BE2C (cell line): ENCODE data around the gene NDST1.
"Not testable (repeated sequence)": the region's sequence is repeated elsewhere in the genome, so short reads cannot be mapped to it uniquely, and the experiment has no call there.

ENCODE experiments used
- DNase-seq: peaks from one replicate; pipeline ENCODE4 v3.0.0-alpha.2; 2020
- H3K27me3 ChIP-seq: fragments of 250-450 bp; sonication (Bioruptor Pico); 2 replicates; pipeline ENCODE4 v1.5.1; 2020; ENCODE audit warnings: mild to moderate bottlenecking
- H3K36me3 ChIP-seq: fragments of 250-450 bp; sonication (Bioruptor Pico); 2 replicates; pipeline ENCODE4 v1.5.1; 2020; ENCODE audit warnings: mild to moderate bottlenecking
- H3K4me1 ChIP-seq: fragments of 250-450 bp; sonication (Bioruptor Pico); 2 replicates; pipeline ENCODE4 v1.5.1; 2020
- H3K4me3 ChIP-seq: 2 replicates; pipeline ENCODE4 v1.5.1; 2011; ENCODE audit warnings: low read depth, low read length
- H3K9me3 ChIP-seq: fragments of 250-450 bp; sonication (Bioruptor Pico); 2 replicates; pipeline ENCODE4 v1.5.1; 2020
- CTCF ChIP-seq: IDR thresholded peaks from 2 replicates; pipeline ENCODE4 v1.5.1; 2012; ENCODE audit warnings: mild to moderate bottlenecking, low read depth, low read length

Gene NDST1

GRCh38 chr5:150465927-150466326 is 42.0 kb upstream of the NDST1 start:
- Histone ChIP-seq H3K36me3 (no peaks in the 10 kb centered on the region), H3K4me1 (no peaks in the 10 kb centered on the region), H3K4me3 (no peak overlapping the region), H3K9me3 (no peaks in the 10 kb centered on the region), H3K27me3 (no peaks in the 10 kb centered on the region)
- TF ChIP-seq CTCF, result no peak
- no peak for DNase-seq

DNA sequence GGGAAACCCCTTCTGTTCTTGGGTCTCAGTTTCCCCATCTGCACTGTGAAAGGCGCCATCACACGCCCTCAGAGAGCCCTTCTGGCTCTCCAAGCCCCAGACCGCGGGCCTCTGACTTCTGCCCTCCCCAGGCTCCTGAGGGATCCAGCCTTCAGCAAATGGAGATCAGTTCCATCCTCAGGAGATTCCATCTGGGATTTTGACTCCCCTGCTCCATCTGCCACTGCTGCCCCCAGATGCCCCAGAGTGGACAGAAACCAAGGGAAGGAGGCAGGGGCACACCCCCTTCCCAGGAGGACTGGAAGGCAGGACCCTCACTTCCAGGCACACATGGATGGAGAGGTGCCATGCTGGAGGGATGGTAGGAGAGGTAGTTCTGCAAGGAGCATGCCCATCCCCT is 39.7 kb upstream of the NDST1 start:
- no peak for DNase-seq
- no peaks in the 10 kb centered on the region for H3K4me1 ChIP-seq
- no peak overlapping the region for H3K4me3 ChIP-seq
- H3K9me3 ChIP-seq, result no peaks in the 10 kb centered on the region
- no peak for TF ChIP-seq CTCF
- no peaks in the 10 kb centered on the region for H3K36me3 ChIP-seq
- no peaks in the 10 kb centered on the region for H3K27me3 ChIP-seq

GRCh38 chr5:150469718-150470469 is 38.0 kb upstream of the NDST1 start:
- Histone ChIP-seq H3K27me3 (no peaks in the 10 kb centered on the region), H3K36me3 (no peaks in the 10 kb centered on the region), H3K4me1 (no peaks in the 10 kb centered on the region), H3K4me3 (no peak overlapping the region), H3K9me3 (no peaks in the 10 kb centered on the region)
- no peak for TF ChIP-seq CTCF
- no peak for DNase-seq

- H3K27me3 ChIP-seq, result no peaks in the 10 kb centered on the region
- no peaks in the 10 kb centered on the region for H3K9me3 ChIP-seq
- H3K4me1 ChIP-seq, result no peaks in the 10 kb centered on the region
- DNase-seq, result no peak
- no peak overlapping the region for H3K4me3 ChIP-seq
- TF ChIP-seq CTCF, result no peak
- no peaks in the 10 kb centered on the region for H3K36me3 ChIP-seq
Measured at GRCh38 chr5:150473673-150474358, 34.1 kb upstream of the NDST1 start.

DNA sequence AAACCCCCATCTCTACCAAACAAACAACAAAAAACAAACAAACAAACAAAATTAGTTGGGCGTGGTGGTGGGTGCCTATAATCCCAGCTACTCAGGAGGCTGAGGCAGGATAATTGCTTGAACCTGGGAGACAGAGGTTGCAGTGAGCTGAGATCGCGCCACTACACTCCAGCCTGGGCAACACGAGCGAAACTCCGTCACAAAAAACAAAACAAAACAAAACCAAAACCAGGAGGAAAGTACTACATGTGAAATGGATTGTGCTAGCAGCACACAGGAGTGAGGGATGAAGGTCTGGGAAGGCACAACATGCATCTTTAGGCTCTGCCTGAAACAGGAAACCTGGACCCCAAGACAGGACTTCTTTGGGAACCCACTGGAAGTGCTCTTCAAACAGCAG is 31.4 kb upstream of the NDST1 start:
- not testable (repeated sequence) for H3K27me3 ChIP-seq, H3K9me3 ChIP-seq, H3K36me3 ChIP-seq, DNase-seq, H3K4me1 ChIP-seq, H3K4me3 ChIP-seq

DNA sequence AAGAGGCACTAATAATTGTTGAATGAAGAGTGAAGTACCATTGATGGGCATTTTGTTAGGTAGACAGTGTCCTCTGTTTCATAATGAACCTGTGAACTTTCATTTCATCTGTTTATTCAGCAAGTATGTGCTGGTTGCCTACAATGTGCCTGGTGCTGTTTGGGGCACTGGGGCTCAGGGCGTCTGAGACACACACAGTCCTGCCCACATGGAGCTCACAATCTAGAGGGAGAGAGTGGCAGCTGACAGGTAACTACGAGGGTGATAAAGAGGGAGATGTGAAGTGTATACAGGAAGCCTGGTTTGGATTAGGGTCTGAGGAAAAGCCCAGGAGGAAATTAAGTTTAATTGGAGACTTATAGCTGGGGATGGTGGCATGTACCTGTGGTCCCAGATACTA is 28.5 kb upstream of the NDST1 start:
- no peaks in the 10 kb centered on the region for H3K36me3 ChIP-seq
- no peak overlapping the region for H3K4me3 ChIP-seq
- H3K27me3 ChIP-seq, result no peaks in the 10 kb centered on the region
- no peak for DNase-seq
- no peaks in the 10 kb centered on the region for H3K9me3 ChIP-seq
- no peaks in the 10 kb centered on the region for H3K4me1 ChIP-seq
- TF ChIP-seq CTCF, result no peak

DNA sequence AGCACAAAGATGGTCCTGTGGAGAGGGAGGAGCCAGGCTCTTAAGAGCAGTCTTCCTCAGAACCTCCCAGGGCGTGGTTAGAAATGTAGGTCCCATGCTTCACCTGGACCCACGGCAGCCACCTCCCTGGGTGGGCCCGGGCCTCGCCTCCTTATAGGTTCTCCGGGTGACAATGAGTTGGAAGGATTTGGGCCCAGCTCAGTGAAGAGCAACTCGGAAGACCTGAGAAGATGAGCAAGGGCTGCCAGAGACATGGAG is 26.3 kb upstream of the NDST1 start:
- Histone ChIP-seq H3K4me3 (no peak overlapping the region), H3K4me1 (0 out of 2 replicates have a peak, but pooled peaks cover 4% of the 10 kb centered on the region), H3K36me3 (no peaks in the 10 kb centered on the region), H3K27me3 (no peaks in the 10 kb centered on the region), H3K9me3 (no peaks in the 10 kb centered on the region)
- TF ChIP-seq CTCF, result no peak
- DNase-seq, result no peak
